ENCODE results near the gene PLAGL1. TPM values are rescaled to one million over a fixed set of nuclear protein-coding genes. Genes with fewer than 3 reads are reported as not detected.

The PLAGL1 gene
- polyA plus RNA-seq, 2 of the 4 experiments (the other 2 are of a cell fraction) = 4.7 to 8.2 TPM

GRCh38 chr6:143958839-143959399 is 49.1 kb downstream of the PLAGL1 start (continued):
- TF ChIP-seq MAX (IDR thresholded peaks at IDR 0.05) = no peak
- no peak for TF ChIP-seq NFE2L2 (conservative IDR thresholded peaks at IDR 0.05; ENCODE audit: low read length)
- no peak for TF ChIP-seq HOXB13 (CRISPR knock-in tag; IDR thresholded peaks at IDR 0.05; ENCODE audit: low read depth)
- TF ChIP-seq ELK1 (IDR thresholded peaks at IDR 0.05; ENCODE audit: low read depth, low read length) = no peak
- TF ChIP-seq RAD21 (conservative IDR thresholded peaks at IDR 0.05 in 1 of 2, IDR thresholded peaks at IDR 0.05 in 1 of 2) = no peak
- TF ChIP-seq MAZ (IDR thresholded peaks at IDR 0.05; ENCODE audit: borderline replicate concordance, low read depth, low read length) = no peak
- TF ChIP-seq TFCP2L1 (CRISPR knock-in tag; IDR thresholded peaks at IDR 0.05) = no peak
- TF ChIP-seq POLR2AphosphoS2 (conservative IDR thresholded peaks at IDR 0.05; ENCODE audit: low read length) = no peak

GRCh38 chr6:143957679-143958274 is 50.3 kb downstream of the PLAGL1 start:
- TF ChIP-seq USF2 (IDR thresholded peaks at IDR 0.05) = no peak
- no peak for TF ChIP-seq ZFP36 (IDR thresholded peaks at IDR 0.05; ENCODE audit: borderline replicate concordance, partially characterized antibody)
- no peak for TF ChIP-seq ATOH8 (CRISPR knock-in tag; IDR thresholded peaks at IDR 0.05; ENCODE audit: low read depth)
- no peak for TF ChIP-seq FOSL2 (IDR thresholded peaks at IDR 0.05)
- no peak for TF ChIP-seq FOSL2 (CRISPR knock-in tag; IDR thresholded peaks at IDR 0.05)
- no peak for TF ChIP-seq FOXS1 (CRISPR knock-in tag; IDR thresholded peaks at IDR 0.05)
- no peak for TF ChIP-seq HOXB13 (CRISPR knock-in tag; IDR thresholded peaks at IDR 0.05; ENCODE audit: low read depth)
- TF ChIP-seq HOXA7 (CRISPR knock-in tag; IDR thresholded peaks at IDR 0.05) = no peak
- no peak for TF ChIP-seq NFE2L2 (conservative IDR thresholded peaks at IDR 0.05; ENCODE audit: low read length)
- no peak for TF ChIP-seq ZSCAN20 (CRISPR knock-in tag; IDR thresholded peaks at IDR 0.05)
- TF ChIP-seq EHMT2 (IDR thresholded peaks at IDR 0.05; ENCODE audit: low read depth) = no peak
- TF ChIP-seq POLR2A (IDR thresholded peaks at IDR 0.05; ENCODE audit: low read length) = no peak
- TF ChIP-seq PBX3 (IDR thresholded peaks at IDR 0.05) = no peak
- no peak for TF ChIP-seq HDAC2 (IDR thresholded peaks at IDR 0.05)
- TF ChIP-seq RCOR1 (IDR thresholded peaks at IDR 0.05; ENCODE audit: low read depth, low read length) = no peak
- TF ChIP-seq TP53 (CRISPR knock-in tag; IDR thresholded peaks at IDR 0.05) = no peak
- TF ChIP-seq REST (IDR thresholded peaks at IDR 0.05) = no peak
- Histone ChIP-seq H3K4me3 (no peak overlapping the region), H3K4me2 (no peak overlapping the region), H3K9me3 (no peaks in the 10 kb centered on the region), H3K27ac (no peak overlapping the region), H3K4me1 (no peaks in the 10 kb centered on the region)
- DNase-seq (ENCODE audit: low read depth in 1 of 2, low spot score in 1 of 2) (no peak), ATAC-seq (no peak), FAIRE-seq (no peak)
- ChIA-PET CTCF (no interaction called here), POLR2A (no interaction called here)
- 64% methylated on average over 4 of the region's 4 CpGs for WGBS (ENCODE audit: missing lambda C conversion rate)

Data from A549 (cell line).